ENCODE results near the gene DSTN.

DNA sequence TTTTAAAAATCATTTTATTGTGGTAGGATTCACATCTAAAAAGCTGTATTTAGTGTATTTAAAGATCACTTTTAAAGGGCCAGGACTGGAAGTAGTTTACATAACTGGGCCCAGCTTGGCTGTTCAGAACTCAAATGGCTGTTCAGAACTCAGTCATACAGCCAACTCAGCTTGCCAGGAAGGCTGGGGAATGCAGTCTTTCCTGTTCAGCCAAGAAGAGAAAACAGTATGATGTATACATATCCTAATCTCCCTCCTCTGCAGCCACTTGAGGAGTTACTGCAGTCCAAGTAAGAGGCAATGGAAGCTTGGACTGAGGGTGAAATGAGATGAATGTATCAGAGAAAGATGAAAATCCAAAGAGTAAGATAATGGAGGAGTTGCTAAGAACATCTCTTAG lies 24.6 kb downstream of the DSTN start:
- TF ChIP-seq CTCF (IDR thresholded peaks at IDR 0.05) (no peak), POLR2A (IDR thresholded peaks at IDR 0.05) (no peak), POLR2AphosphoS5 (IDR thresholded peaks at IDR 0.05) (peak in 2 of 3 donors; percentile 41 to 68)

All from breast epithelium (tissue), 3 donors.